H54 (cell line): ENCODE results near the gene NRXN3.
"Not testable (repeated sequence)": the region's sequence is repeated elsewhere in the genome, so short reads cannot be mapped to it uniquely, and the experiment has no call there.

Experiments used
- DNase-seq: peaks from one replicate; pipeline ENCODE4 v3.0.0; 2011; ENCODE audit warnings: low spot score, mixed read lengths; ENCODE audit not compliant: insufficient read length
- FAIRE-seq: peaks from 3 replicates; lab custom pipeline; 2011; peaks lifted over from hg19 to GRCh38; lab: Jason Lieb, UNC
- POLR2A ChIP-seq: IDR thresholded peaks from 2 replicates; pipeline ENCODE4 v1.6.1; 2011; ENCODE audit warnings: low read depth, mild to moderate bottlenecking, low read length

The NRXN3 gene

GRCh38 chr14:79734151-79734550 lies 1564.0 kb downstream of the NRXN3 start:
- no peak for TF ChIP-seq POLR2A
- DNase-seq (no peak), FAIRE-seq (no peak)

- DNase-seq = no peak
- TF ChIP-seq POLR2A = no peak
- FAIRE-seq = no peak
Measured at GRCh38 chr14:79734656-79735055, 1564.5 kb downstream of the NRXN3 start.

GRCh38 chr14:79735121-79735520 lies 1564.9 kb downstream of the NRXN3 start:
- no peak for DNase-seq
- TF ChIP-seq POLR2A = no peak
- no peak for FAIRE-seq

- TF ChIP-seq POLR2A = no peak
- FAIRE-seq (no peak), DNase-seq (no peak)
Measured at GRCh38 chr14:79740066-79740601, 1570.0 kb downstream of the NRXN3 start.

GRCh38 chr14:79742142-79742541 lies 1572.0 kb downstream of the NRXN3 start:
- no peak for TF ChIP-seq POLR2A
- FAIRE-seq (no peak), DNase-seq (no peak)

GRCh38 chr14:79745046-79745445 lies 1574.9 kb downstream of the NRXN3 start:
- no peak for DNase-seq
- TF ChIP-seq POLR2A = no peak
- no peak for FAIRE-seq

GRCh38 chr14:79749065-79749464 lies 1578.9 kb downstream of the NRXN3 start:
- no peak for TF ChIP-seq POLR2A
- DNase-seq (no peak), FAIRE-seq (no peak)

GRCh38 chr14:79758985-79759384 lies 1588.8 kb downstream of the NRXN3 start:
- no peak for TF ChIP-seq POLR2A
- no peak for FAIRE-seq

GRCh38 chr14:79764323-79764722 lies 1594.2 kb downstream of the NRXN3 start:
- DNase-seq = no peak
- no peak for FAIRE-seq
- no peak for TF ChIP-seq POLR2A

More at GRCh38 chr14:79758985-79759384, 1588.8 kb downstream of the NRXN3 start:
- no peak for DNase-seq

- no peak for DNase-seq
- FAIRE-seq = no peak
- no peak for TF ChIP-seq POLR2A
Measured at GRCh38 chr14:79766511-79766910, 1596.3 kb downstream of the NRXN3 start.

- no peak for FAIRE-seq
- TF ChIP-seq POLR2A = no peak
- DNase-seq = no peak
Measured at GRCh38 chr14:79767251-79767650, 1597.1 kb downstream of the NRXN3 start.

- not testable (repeated sequence) for FAIRE-seq, DNase-seq
Measured at GRCh38 chr14:79767721-79768120, 1597.5 kb downstream of the NRXN3 start.

- DNase-seq (no peak), FAIRE-seq (no peak)
Measured at GRCh38 chr14:79781882-79782281, 1611.7 kb downstream of the NRXN3 start.

GRCh38 chr14:79783041-79783440 lies 1612.9 kb downstream of the NRXN3 start:
- DNase-seq (no peak), FAIRE-seq (no peak)
- no peak for TF ChIP-seq POLR2A

More at GRCh38 chr14:79781882-79782281, 1611.7 kb downstream of the NRXN3 start:
- TF ChIP-seq POLR2A = no peak

GRCh38 chr14:79786522-79786921 lies 1616.3 kb downstream of the NRXN3 start:
- no peak for DNase-seq
- FAIRE-seq = no peak
- TF ChIP-seq POLR2A = no peak
